GM12874 (cell line): ENCODE results near the gene OR52A1.

Experiments used
- CTCF ChIP-seq: IDR thresholded peaks from 2 replicates; pipeline ENCODE4 v1.5.1; 2011; ENCODE audit warnings: low read depth, mild to moderate bottlenecking, control low read depth, low read length, moderate library complexity; ENCODE audit not compliant: insufficient read depth

The OR52A1 gene

GRCh38 chr11:5192738-5193137, 38.2 kb upstream of the OR52A1 start:
- no peak for TF ChIP-seq CTCF

- TF ChIP-seq CTCF: no peak
Observed at GRCh38 chr11:5188201-5188600, 33.6 kb upstream of the OR52A1 start.

GRCh38 chr11:5178046-5178837, 23.7 kb upstream of the OR52A1 start:
- no peak for TF ChIP-seq CTCF

- no peak for TF ChIP-seq CTCF
Observed at GRCh38 chr11:5174934-5175333, 20.4 kb upstream of the OR52A1 start.

GRCh38 chr11:5171856-5172255, 17.3 kb upstream of the OR52A1 start:
- no peak for TF ChIP-seq CTCF

GRCh38 chr11:5159806-5160205, 5.2 kb upstream of the OR52A1 start:
- TF ChIP-seq CTCF: no peak

- no peak for TF ChIP-seq CTCF
Observed at GRCh38 chr11:5153574-5154431, 754 bp downstream of the OR52A1 start.
